ENCODE data around the gene TMEM208. TPM values are rescaled to one million over a fixed set of nuclear protein-coding genes. Genes with fewer than 3 reads are reported as not detected.

The TMEM208 gene
- total RNA-seq, 6 experiments from 2014 or later: 32.6 to 58.7 (median 40.5) TPM

DNA sequence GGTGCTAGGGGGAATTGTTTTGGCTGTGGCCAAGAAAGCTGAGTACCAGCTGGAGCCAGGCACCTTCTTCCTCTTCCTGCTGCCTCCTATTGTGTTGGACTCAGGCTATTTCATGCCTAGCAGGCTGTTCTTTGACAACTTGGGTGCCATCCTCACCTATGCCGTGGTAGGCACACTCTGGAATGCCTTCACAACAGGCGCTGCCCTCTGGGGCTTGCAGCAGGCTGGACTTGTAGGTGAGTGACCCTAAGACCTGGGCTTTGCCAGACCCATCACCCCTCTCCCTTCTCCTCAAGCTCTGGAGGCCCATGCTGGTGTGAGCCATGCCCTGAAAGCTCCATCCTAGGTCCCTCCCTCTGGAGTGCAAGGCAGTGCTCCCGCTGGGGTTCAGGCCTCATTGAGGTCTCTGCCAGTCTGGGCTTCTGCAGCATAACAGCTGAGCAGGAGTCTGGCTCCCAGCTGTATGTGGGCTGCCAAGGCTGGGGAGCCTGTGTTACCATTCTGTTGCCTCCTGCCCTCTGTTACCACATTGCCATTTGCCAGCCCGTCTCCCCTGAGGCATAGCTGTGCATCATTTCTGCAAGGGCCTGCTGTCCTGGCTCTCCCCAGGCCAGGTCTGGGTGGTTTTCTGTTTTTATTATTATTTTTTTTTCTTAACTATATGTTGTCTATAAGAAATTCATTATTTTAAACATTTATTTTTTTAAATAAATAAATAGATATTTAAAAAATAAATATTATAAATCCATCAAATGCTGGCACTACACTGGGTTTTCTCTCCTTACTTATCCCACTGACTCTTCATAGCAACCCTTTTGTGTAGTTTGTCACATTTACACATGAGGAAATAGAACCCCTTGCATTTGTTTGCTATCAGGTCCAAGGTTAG is 25.9 kb downstream of the TMEM208 start:
- no peak overlapping the region for H3K27ac ChIP-seq
- no peak overlapping the region for H3K4me3 ChIP-seq
- no peaks in the 10 kb centered on the region for H3K9me3 ChIP-seq
- intact Hi-C loops (cut with DNase I): loop anchor here in 1 of 2 donors (10.0 kb wide), 1 partner anchor 142 kb away; the partner anchor contains the start of gene TPPP3
- TF ChIP-seq CTCF (IDR thresholded peaks at IDR 0.05): no peak
- no peaks in the 10 kb centered on the region for H3K36me3 ChIP-seq
- whole genome bisulfite sequencing (ENCODE audit: insufficient coverage, low coverage, low lambda C conversion rate, missing lambda C conversion rate): no CpG with 5 or more reads among the region's 4 CpGs
- peaks cover 0 to 10% of the 10 kb centered on the region in 2 donors for H3K27me3 ChIP-seq
- no peak for ATAC-seq
- DNase-seq: no peak
- peaks cover 0 to 13% (median 0%) of the 10 kb centered on the region in 4 donors for H3K4me1 ChIP-seq

- TF ChIP-seq CTCF (IDR thresholded peaks at IDR 0.05) (no peak), POLR2A (IDR thresholded peaks at IDR 0.05) (no peak)
- DNase-seq (no peak), ATAC-seq (no peak)
- Histone ChIP-seq H3K27ac (no peak overlapping the region), H3K36me3 (no peaks in the 10 kb centered on the region), H3K27me3 (no peaks in the 10 kb centered on the region), H3K9me3 (no peaks in the 10 kb centered on the region), H3K4me3 (no peak overlapping the region), H3K4me1 (no peaks in the 10 kb centered on the region)
- 90% methylated on average over 4 of the region's 18 CpGs for WGBS (ENCODE audit: insufficient coverage, low coverage, low lambda C conversion rate, missing lambda C conversion rate)
- intact Hi-C loops (cut with DNase I): loop anchor here in 1 of 2 donors (10.0 kb wide), 1 partner anchor 140 kb away; the partner anchor contains the start of gene TPPP3
These were observed 28.0 kb downstream of the TMEM208 start for GRCh38 chr16:67254801-67255552.

DNA sequence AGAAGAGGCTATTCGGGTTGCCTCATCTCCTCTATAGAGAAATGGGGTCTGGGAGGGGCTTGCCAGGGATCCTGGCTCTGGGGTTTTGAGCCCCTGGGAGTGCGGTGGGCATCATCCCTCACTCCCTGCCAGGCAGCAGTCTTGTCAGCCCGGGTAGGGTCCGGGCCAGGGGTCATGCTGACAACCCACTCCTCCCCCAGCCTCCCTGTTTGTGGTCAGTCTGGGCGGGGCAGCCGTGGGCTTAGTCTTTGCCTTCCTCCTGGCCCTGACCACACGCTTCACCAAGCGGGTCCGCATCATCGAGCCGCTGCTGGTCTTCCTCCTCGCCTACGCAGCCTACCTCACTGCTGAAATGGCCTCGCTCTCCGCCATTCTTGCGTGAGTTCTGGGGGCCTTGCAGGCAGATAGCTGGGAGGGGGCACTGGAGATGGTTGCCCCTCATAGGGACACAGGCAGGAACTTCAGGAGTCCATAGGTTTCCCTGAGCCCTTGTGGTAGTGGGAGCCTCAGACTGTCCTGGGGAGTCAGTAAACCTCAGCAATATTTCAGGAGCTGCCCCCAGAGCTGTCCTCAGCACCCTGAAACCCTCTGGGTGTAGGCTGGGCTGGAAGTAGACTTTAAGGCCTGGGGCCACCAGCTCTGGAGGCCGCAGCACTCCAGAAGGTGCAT is 28.8 kb downstream of the TMEM208 start:
- DNase-seq (no peak), ATAC-seq (no peak)
- WGBS (ENCODE audit: insufficient coverage, low coverage, low lambda C conversion rate, missing lambda C conversion rate): 67% methylated on average over 3 of the region's 17 CpGs
- intact Hi-C loops (cut with DNase I): loop anchor here in 1 of 2 donors (10.0 kb wide), 1 partner anchor 139 kb away; the partner anchor contains the start of gene TPPP3
- H3K4me3 ChIP-seq: no peak overlapping the region
- H3K9me3 ChIP-seq: no peaks in the 10 kb centered on the region
- H3K27me3 ChIP-seq: no peaks in the 10 kb centered on the region
- no peak overlapping the region for H3K27ac ChIP-seq
- TF ChIP-seq POLR2A (IDR thresholded peaks at IDR 0.05) (no peak), CTCF (IDR thresholded peaks at IDR 0.05) (no peak)
- no peaks in the 10 kb centered on the region for H3K4me1 ChIP-seq
- H3K36me3 ChIP-seq: no peaks in the 10 kb centered on the region

DNA sequence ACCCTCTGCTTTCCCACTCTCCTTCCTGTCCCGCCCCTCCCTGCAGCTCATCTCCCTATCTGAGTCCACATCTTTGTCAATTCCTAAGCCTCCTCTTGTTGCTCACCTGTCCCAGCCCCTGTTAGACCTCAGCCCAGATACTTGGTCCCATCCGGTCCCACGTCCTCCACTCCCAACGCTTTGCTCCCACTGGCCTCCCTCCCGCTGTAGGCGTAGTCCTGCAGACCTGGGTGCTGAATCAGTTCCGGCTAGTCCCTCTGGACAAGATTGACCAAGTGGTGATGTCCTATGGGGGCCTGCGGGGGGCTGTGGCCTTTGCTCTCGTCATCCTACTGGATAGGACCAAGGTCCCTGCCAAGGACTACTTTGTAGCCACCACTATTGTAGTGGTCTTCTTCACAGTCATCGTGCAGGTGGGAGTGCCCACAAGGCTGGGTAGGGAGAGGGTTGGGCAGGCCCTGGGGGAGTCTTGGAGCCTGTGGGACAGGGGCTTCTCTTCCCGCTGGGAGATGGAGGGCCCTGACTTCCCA is 29.8 kb downstream of the TMEM208 start:
- Histone ChIP-seq H3K9me3 (no peaks in the 10 kb centered on the region), H3K27me3 (no peaks in the 10 kb centered on the region), H3K4me3 (no peak overlapping the region), H3K27ac (no peak overlapping the region), H3K4me1 (no peaks in the 10 kb centered on the region), H3K36me3 (no peaks in the 10 kb centered on the region)
- no peak for TF ChIP-seq POLR2A (IDR thresholded peaks at IDR 0.05)
- no peak for TF ChIP-seq CTCF (IDR thresholded peaks at IDR 0.05)
- ATAC-seq (no peak), DNase-seq (no peak)
- WGBS (ENCODE audit: insufficient coverage, low coverage, low lambda C conversion rate, missing lambda C conversion rate): 92% methylated on average over 10 of the region's 11 CpGs
- intact Hi-C loops (cut with DNase I): loop anchor here in 1 of 2 donors (10.0 kb wide), 1 partner anchor 138 kb away; the partner anchor contains the start of gene TPPP3

All from right lobe of liver (tissue), 6 donors.